HG02759 (cell line): ENCODE results near the gene NR3C1.
A peak's percentile ranks its signal among the peaks of the same experiment; 100 is the strongest.

Experiments used
- ATAC-seq: cut with Tn5 transposase; IDR thresholded peaks from one replicate; pipeline ENCODE4 v1.9.1; 2021; ENCODE audit warnings: mild to moderate bottlenecking, moderate library complexity; ENCODE audit not compliant: unreplicated experiment

Gene NR3C1

GRCh38 chr5:143372187-143372829 lies 31.2 kb downstream of the NR3C1 start:
- no peak for ATAC-seq

GRCh38 chr5:143370440-143370839 lies 33.0 kb downstream of the NR3C1 start:
- no peak for ATAC-seq

- ATAC-seq: no peak
Observed at GRCh38 chr5:143364061-143364460, 39.4 kb downstream of the NR3C1 start.

GRCh38 chr5:143362664-143363227 lies 40.7 kb downstream of the NR3C1 start:
- no peak for ATAC-seq

GRCh38 chr5:143361438-143361837 lies 42.0 kb downstream of the NR3C1 start:
- no peak for ATAC-seq

- ATAC-seq: no peak
Observed at GRCh38 chr5:143360755-143361154, 42.7 kb downstream of the NR3C1 start.

GRCh38 chr5:143359869-143360268 lies 43.6 kb downstream of the NR3C1 start:
- no peak for ATAC-seq

- no peak for ATAC-seq
Observed at GRCh38 chr5:143356855-143357583, 46.5 kb downstream of the NR3C1 start.

GRCh38 chr5:143355710-143356109 lies 47.8 kb downstream of the NR3C1 start:
- ATAC-seq: no peak

- no peak for ATAC-seq
Observed at GRCh38 chr5:143354025-143354424, 49.5 kb downstream of the NR3C1 start.

- no peak for ATAC-seq
Observed at GRCh38 chr5:143352691-143353090, 50.8 kb downstream of the NR3C1 start.

- ATAC-seq: peak; percentile 37
Observed at GRCh38 chr5:143350751-143351602, 52.5 kb downstream of the NR3C1 start.

GRCh38 chr5:143350341-143350740 lies 53.1 kb downstream of the NR3C1 start:
- no peak for ATAC-seq

GRCh38 chr5:143349177-143349576 lies 54.3 kb downstream of the NR3C1 start:
- no peak for ATAC-seq

GRCh38 chr5:143347698-143348344 lies 55.7 kb downstream of the NR3C1 start:
- no peak for ATAC-seq

GRCh38 chr5:143347046-143347445 lies 56.4 kb downstream of the NR3C1 start:
- no peak for ATAC-seq

GRCh38 chr5:143345671-143346440 lies 57.6 kb downstream of the NR3C1 start:
- ATAC-seq: no peak

GRCh38 chr5:143343042-143343441 lies 60.4 kb downstream of the NR3C1 start:
- ATAC-seq: no peak

GRCh38 chr5:143342607-143343006 lies 60.9 kb downstream of the NR3C1 start:
- ATAC-seq: no peak
